ENCODE data around the gene STARD9.
A peak's percentile ranks its signal among the peaks of the same experiment; 100 is the strongest.
"Not testable (repeated sequence)": the region's sequence is repeated elsewhere in the genome, so short reads cannot be mapped to it uniquely, and the experiment has no call there.

STARD9 gene

DNA sequence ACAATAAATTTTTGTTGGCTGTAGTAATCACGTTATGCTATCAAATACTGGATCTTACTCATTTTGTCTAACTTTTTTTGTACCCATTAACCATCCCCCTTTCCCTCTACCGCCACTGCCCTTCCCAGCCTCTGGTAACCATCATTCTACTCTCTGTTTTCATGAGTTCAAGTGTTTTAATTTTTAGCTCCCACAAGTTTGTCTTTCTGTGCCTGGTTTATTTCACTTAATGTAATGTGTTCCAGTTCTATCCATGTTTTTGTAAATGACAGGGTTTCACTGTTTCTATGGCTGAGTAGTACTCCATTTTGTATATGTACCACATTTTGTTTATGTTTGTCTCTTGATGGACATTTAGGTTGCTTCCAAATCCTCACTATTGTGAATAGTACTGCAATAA lies 52.1 kb downstream of the STARD9 start:
- no peak for DNase-seq (ENCODE audit: low read depth)

- no peak for DNase-seq (ENCODE audit: low read depth)
Observed at GRCh38 chr15:42628761-42629160, 53.4 kb downstream of the STARD9 start.

DNA sequence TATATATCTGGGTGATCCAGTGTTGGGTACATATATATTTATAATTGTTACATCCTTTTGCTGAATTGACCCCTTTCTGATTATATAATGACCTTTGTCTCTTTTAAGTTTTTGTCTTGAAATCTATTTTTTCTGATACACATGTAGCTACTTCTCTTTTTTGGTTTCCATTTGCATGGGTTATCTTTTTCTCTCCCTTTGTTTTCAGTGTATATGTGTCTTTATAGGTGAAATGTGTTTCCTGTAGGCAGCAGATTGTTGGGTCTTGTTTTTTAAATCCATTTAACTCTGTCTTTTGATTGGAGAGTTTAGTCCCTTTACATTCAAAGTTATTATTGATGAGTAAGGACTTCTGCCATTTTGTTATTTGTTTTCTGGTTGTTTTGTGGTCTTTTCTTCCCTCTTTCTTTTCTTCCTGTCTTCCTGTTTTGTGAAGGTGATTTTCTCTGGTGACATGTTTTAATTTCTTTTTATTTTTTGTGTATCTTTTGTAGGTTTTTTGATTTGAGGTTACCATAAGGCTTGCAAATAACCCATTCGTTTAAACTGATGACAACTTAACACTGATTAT lies 56.8 kb downstream of the STARD9 start:
- DNase-seq (ENCODE audit: low read depth), result no peak

DNA sequence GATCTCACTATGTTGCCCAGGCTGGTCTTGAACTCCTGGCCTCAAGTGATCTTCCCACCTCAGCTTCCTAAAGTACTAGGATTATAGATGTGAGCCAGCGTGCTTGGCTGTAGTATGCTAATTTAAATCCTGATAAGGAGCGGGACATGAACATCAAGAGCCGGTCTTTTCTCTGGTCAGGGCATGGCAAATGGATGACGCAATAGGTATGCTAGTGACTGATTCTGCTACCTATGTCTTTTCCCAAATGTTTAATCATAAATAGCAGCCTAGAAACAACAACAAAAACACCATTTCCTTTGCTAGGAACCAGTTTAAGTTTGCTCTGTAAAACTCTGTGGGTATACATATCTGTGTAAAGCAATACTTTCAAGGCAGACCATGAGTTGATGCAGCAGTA lies 64.7 kb downstream of the STARD9 start:
- no peak for DNase-seq (ENCODE audit: low read depth)

DNA sequence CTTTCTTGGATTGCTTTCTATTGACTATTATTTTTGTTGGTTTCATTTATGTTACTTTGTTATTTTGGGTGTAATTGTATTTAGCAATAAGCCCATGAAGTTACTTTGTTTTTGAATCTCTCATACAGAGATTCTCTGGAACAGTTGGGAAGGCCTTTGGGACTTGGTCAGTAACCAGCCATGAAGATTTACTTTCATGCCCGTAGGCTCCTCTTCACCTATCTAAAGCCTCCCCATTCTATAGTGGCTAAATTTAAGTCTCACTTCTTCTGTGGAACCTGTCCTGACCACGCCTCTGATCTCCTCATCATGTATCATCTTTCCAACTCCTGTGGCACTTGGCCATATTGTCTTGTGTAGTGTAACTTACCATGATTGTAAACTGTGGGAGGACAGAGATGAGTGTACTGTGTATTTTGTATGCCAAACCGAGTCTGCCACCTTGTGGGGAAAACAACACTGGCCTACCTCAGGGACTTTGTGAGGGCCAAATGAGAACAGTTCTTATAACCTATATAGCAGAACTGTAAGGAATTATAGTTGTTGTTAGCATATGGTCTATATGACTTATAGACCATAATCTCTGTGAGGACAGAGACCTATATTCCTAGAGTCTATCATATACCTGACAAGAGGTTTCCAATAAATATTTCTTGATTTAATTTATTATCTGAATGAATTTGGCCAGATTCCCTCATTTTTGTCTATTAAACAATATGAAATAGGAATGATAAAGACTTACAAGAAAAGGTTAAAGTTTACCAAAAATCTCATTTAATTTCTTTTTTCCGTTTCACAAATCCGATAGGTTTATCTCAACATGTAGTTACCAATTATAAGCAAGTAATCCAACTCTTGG lies 75.0 kb downstream of the STARD9 start:
- peak; percentile 75 for DNase-seq (ENCODE audit: low read depth)

DNA sequence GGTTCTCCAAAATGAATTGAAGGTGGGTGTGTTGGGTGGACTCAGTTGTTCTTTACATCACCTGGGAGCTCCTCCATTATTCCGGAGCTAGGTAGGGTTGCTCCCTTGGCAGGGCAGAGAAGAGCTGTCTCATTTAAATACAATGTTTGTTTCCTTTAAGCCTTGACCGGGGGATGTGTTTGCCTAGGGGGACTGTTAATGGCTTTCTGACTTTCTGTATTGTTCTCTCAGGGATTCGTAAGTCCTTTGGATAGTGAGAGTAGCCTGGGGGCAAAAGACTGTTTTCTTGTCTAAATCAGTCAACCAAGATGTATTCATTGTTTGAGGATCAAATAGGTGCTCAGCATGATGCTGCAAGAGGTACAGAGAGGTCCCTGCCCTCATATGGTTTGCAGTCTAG lies 90.4 kb downstream of the STARD9 start:
- no peak for DNase-seq (ENCODE audit: low read depth)

GRCh38 chr15:42667855-42668254 lies 92.4 kb downstream of the STARD9 start:
- DNase-seq (ENCODE audit: low read depth), result no peak

- peak; percentile 5 for DNase-seq (ENCODE audit: low read depth)
Observed at GRCh38 chr15:42670451-42670850, 95.0 kb downstream of the STARD9 start.

DNA sequence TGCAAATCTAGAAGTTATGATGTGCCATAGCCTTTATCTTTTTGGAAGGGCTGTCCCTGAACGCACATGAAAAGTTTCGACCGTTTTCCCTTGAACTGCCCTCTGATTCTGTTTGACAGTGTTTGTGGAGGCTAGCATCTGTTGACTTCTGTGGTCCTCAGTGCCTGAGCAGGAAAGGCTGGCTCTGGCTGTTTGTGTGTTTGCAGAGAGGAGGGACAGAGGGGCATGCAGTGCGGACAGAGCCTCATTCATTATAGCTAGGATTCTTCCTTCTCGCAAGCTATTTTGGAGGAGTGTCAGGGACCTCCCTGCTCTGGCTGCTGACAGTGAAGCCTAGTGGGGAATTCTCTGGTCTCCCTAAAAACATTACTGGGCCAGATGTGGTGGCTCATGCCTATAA lies 97.0 kb downstream of the STARD9 start:
- DNase-seq (ENCODE audit: low read depth), result no peak

GRCh38 chr15:42674472-42674871 lies 99.1 kb downstream of the STARD9 start:
- DNase-seq (ENCODE audit: low read depth), result no peak

GRCh38 chr15:42675021-42675420 lies 99.6 kb downstream of the STARD9 start:
- no peak for DNase-seq (ENCODE audit: low read depth)

DNA sequence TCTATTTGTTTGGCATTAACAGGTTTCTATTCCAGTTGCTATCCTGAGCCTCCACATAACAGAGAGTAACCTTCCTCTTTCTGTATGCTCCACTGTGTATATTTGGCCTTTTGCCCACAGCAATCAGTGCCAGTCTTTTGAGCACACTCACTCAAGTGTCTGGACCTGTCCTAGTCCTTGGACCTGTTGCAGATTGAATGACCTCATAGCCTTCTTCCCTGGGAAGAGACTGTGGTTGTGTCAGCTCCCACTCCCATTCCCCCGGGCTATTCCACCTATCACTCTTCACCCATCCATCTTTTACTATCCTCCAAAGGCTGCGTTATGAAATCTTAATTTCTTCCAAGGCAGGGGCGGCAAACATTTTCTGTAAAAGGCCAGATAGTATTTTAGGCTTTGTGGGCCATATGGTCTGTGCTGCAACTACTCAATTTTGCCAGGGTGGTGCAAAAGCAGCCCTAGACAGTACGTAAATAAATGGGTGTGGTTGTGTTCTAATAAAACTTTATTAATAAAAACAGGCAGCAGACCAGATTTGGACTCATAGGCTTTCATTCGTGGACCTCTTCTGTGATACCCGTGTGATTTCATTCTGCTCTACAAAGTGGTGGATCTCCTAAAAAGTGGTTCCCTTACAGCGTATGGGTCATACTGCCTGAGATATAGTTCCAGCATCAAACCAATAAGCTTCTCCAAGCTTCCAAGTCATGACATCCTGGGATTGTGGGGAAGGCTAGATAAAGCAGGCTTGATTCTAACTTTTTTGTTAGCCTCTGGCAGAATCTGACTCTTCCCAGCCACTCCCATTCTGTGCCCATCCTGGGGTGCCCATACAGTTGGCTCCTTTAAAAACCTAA lies 104.1 kb downstream of the STARD9 start:
- no peak for DNase-seq (ENCODE audit: low read depth)

DNA sequence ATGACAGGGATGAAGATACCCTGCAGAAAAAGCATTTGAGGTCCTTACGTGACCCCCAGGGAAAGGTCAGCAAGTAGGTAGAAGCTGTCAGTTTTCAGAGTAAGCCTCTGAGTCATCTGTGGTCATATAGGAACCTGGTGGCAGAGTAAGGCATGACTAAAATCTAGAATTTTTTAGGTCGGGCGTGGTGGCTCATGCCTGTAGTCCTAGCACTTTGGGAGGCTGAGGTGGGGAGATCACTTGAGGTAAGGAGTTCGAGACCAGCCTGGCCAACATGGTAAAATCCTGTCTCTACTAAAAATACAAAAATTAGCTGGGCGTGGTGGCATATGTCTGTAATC lies 104.7 kb downstream of the STARD9 start:
- DNase-seq (ENCODE audit: low read depth), result not testable (repeated sequence)

DNA sequence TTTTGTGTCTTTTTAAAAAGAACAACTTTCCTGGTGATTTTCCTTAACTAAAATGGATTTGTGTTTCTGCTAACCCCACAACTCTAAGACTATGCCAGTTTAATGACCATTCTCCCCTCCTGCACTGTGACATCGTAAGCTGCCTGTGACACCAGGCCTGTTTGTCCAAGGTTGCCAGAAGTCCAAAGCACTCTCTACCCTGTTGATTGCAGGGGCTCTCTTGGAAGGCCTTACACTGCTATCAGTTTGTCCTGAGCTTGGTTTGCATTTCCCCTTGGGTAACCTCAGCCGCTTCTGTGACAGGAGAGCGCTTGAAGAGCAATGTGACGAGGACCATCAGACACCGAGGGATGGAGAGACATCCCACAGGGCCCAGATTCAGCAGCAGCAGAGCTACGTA lies 105.7 kb downstream of the STARD9 start:
- no peak for DNase-seq (ENCODE audit: low read depth)

DNA sequence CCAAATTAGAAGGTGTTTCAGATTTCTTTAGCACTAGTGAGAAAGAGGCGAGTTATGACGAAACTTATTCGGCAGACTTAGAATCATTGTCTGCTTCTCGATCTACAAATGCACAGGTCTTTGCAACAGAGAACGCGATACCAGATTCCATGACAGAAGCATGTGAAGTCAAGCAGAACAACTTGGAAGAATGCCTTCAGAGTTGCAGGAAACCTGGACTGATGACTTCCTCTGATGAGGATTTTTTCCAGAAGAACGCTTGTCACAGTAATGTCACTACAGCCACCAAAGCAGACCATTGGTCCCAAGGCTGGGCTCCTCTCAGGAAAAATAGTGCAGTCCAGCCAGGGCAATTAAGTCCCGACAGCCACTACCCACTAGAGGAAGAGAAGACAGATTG lies 110.9 kb downstream of the STARD9 start:
- DNase-seq (ENCODE audit: low read depth), result no peak

GRCh38 chr15:42687740-42688139 lies 112.3 kb downstream of the STARD9 start:
- DNase-seq (ENCODE audit: low read depth), result no peak

DNA sequence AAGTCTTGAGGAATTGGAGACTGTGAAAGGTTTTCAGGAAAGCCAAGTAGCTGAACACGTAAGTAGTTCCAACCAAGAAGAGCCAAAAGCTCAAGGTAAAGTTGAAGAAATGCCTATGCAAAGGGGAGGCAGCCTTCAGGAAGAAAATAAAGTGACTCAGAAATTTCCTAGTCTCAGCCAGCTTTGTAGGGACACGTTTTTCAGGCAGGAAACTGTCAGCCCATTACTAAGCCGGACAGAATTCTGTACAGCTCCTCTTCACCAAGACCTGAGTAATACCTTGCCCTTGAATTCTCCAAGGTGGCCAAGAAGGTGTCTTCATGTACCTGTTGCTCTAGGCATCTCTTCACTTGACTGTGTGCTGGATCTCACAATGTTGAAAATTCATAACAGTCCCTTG lies 112.9 kb downstream of the STARD9 start:
- no peak for DNase-seq (ENCODE audit: low read depth)

DNA sequence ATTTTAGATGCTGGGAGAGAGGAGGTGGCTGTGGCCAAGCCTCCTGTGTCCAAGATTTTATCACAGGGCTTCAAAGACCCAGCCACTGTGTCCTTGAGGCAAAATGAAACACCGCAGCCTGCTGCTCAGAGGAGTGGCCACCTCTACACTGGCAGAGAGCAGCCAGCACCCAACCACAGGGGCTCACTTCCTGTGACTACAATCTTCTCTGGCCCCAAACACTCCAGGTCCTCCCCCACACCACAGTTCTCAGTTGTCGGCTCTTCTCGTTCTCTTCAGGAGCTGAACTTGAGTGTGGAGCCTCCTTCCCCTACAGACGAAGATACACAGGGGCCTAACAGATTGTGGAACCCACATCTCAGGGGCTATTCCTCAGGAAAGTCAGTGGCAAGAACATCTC lies 115.9 kb downstream of the STARD9 start:
- no peak for DNase-seq (ENCODE audit: low read depth)

GRCh38 chr15:42691770-42692169 lies 116.4 kb downstream of the STARD9 start:
- DNase-seq (ENCODE audit: low read depth), result no peak

- no peak for DNase-seq (ENCODE audit: low read depth)
Observed at GRCh38 chr15:42692536-42692935, 117.1 kb downstream of the STARD9 start.

DNA sequence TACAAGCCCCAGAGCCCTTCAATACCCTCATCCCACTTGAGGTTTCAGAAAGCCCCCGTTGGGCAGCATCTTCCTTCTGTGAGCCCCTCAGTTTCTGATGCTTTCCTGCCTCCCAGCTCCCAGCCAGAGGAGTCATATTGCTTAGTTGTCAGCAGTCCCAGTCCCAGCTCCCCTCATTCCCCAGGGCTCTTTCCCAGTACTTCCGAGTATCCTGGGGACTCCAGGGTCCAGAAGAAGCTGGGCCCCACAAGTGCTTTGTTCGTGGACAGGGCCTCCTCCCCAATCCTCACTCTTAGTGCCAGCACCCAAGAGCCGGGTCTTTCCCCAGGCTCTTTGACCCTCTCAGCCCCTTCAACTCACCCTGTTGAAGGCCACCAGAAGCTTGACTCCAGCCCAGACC lies 117.6 kb downstream of the STARD9 start:
- DNase-seq (ENCODE audit: low read depth), result no peak

- DNase-seq (ENCODE audit: low read depth), result no peak
Observed at GRCh38 chr15:42693496-42693895, 118.1 kb downstream of the STARD9 start.

DNA sequence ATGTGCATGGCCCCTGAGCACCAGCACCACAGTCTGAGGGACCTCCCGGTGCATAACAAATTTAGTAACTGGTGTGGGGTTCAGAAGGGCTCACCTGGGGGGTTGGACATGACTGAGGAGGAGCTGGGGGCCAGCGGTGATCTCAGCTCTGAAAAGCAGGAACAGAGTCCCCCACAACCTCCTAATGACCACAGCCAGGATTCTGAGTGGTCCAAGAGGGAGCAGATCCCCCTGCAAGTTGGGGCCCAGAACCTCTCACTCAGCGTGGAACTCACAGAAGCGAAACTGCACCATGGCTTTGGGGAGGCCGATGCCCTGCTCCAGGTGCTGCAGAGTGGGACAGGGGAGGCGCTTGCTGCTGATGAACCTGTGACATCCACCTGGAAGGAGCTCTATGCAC lies 118.5 kb downstream of the STARD9 start:
- no peak for DNase-seq (ENCODE audit: low read depth)
